ENCODE data around the gene PRTN3.

Gene PRTN3

GRCh38 chr19:803686-804418 is 36.9 kb upstream of the PRTN3 start:
- no peak for DNase-seq (ENCODE audit: low read depth)

DNA sequence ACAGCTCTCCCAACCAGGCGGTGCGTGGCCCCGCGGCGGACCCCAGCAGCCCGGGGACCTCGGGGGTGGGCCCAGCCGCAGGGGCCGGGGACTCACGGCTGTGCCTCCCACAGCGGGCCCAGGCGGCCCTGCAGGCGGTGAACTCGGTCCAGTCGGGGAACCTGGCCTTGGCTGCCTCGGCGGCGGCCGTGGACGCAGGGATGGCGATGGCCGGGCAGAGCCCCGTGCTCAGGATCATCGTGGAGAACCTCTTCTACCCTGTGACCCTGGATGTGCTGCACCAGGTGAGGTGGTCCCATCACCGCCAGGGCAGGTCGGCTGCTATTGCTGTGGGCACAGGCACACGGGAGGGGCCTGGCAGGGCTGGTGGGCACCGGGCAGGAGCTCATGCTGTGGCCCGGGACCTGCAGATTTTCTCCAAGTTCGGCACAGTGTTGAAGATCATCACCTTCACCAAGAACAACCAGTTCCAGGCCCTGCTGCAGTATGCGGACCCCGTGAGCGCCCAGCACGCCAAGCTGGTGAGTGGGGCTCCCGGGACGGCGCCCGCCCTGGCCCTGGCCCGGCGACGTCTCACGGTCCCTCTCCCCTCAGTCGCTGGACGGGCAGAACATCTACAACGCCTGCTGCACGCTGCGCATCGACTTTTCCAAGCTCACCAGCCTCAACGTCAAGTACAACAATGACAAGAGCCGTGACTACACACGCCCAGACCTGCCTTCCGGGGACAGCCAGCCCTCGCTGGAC is 36.2 kb upstream of the PRTN3 start:
- no peak for DNase-seq (ENCODE audit: low read depth)

GRCh38 chr19:805166-805551 is 35.6 kb upstream of the PRTN3 start:
- DNase-seq (ENCODE audit: low read depth): no peak

- no peak for DNase-seq (ENCODE audit: low read depth)
Measured at GRCh38 chr19:805600-806550, 34.9 kb upstream of the PRTN3 start.

GRCh38 chr19:806815-807421 is 33.9 kb upstream of the PRTN3 start:
- DNase-seq (ENCODE audit: low read depth): no peak

DNA sequence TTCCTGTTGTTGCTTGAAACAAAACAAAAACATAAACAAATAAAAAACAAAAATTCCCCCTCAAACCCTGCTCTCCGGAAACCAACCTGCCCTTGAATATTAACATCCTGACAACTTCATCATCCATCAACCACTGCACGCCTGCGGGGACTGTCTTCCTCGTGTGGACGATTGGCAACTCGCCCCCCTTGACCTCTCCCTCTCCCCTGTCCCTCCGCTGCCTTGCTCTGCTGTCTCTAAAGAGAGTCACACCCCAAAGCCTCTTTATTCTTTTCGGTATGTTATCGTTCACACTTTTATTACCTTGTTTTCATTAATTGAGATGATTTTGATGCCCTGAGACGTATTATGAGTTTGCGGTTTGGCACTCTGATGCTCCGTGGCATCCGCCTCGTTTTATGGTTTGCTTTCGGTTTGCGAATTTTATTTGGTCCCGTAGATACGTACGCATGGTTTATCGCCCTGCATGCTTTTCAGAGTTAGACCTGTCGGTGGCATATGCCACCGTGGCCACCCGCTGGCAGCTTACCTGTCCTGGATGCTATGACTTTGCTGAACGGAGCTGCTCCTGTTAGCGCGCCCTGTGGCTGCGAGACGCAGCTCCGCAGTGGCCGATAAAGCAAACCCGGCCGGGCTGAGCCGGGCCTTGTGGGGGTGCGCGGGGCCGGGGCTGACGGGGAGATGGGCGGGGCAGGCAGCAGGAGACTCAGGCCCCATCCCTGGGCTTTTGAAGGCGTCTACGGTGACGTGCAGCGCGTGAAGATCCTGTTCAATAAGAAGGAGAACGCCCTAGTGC is 33.0 kb upstream of the PRTN3 start:
- no peak for DNase-seq (ENCODE audit: low read depth)

DNA sequence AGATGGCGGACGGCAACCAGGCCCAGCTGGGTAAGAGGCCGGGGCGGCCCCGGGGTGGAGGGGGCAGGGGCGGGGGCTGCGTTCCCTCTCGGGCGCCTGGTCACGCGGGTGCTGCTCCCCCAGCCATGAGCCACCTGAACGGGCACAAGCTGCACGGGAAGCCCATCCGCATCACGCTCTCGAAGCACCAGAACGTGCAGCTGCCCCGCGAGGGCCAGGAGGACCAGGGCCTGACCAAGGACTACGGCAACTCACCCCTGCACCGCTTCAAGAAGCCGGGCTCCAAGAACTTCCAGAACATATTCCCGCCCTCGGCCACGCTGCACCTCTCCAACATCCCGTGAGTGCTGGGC is 32.4 kb upstream of the PRTN3 start:
- DNase-seq (ENCODE audit: low read depth): no peak

DNA sequence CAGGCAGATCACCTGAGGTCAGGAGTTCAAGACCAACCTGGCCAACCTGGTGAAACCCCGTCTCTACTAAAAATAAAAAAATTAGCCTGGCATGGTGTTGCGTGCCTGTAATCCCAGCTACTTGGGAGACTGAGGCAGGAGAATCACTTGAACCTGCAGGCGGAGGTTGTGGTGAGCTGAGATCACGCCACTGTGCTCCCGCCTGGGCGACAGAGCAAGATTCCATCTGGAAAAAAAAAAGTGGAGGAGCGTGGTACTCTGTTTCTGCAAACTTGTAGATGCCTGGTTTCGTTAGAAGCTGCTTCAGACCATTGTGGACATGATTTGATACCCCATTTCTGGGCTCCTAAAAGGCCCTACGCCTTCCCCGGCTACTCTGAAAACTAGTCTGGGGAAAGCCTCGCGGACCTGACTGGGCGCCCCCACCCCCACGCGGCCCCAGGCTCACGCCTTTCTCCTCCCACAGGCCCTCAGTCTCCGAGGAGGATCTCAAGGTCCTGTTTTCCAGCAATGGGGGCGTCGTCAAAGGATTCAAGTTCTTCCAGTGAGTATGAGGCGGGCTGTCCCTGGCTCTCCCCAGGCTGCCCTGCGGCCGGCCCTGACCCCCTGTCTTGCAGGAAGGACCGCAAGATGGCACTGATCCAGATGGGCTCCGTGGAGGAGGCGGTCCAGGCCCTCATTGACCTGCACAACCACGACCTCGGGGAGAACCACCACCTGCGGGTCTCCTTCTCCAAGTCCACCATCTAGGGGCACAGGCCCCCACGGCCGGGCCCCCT is 30.5 kb upstream of the PRTN3 start:
- DNase-seq (ENCODE audit: low read depth): no peak

DNA sequence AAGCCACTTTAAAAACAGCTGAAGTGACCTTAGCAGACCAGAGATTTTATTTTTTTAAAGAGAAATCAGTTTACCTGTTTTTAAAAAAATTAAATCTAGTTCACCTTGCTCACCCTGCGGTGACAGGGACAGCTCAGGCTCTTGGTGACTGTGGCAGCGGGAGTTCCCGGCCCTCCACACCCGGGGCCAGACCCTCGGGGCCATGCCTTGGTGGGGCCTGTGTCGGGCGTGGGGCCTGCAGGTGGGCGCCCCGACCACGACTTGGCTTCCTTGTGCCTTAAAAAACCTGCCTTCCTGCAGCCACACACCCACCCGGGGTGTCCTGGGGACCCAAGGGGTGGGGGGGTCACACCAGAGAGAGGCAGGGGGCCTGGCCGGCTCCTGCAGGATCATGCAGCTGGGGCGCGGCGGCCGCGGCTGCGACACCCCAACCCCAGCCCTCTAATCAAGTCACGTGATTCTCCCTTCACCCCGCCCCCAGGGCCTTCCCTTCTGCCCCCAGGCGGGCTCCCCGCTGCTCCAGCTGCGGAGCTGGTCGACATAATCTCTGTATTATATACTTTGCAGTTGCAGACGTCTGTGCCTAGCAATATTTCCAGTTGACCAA is 29.8 kb upstream of the PRTN3 start:
- DNase-seq (ENCODE audit: low read depth): no peak

DNA sequence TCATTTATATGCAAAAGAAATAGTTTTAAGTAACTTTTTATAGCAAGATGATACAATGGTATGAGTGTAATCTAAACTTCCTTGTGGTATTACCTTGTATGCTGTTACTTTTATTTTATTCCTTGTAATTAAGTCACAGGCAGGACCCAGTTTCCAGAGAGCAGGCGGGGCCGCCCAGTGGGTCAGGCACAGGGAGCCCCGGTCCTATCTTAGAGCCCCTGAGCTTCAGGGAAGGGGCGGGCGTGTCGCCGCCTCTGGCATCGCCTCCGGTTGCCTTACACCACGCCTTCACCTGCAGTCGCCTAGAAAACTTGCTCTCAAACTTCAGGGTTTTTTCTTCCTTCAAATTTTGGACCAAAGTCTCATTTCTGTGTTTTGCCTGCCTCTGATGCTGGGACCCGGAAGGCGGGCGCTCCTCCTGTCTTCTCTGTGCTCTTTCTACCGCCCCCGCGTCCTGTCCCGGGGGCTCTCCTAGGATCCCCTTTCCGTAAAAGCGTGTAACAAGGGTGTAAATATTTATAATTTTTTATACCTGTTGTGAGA is 29.2 kb upstream of the PRTN3 start:
- DNase-seq (ENCODE audit: low read depth): no peak

DNA sequence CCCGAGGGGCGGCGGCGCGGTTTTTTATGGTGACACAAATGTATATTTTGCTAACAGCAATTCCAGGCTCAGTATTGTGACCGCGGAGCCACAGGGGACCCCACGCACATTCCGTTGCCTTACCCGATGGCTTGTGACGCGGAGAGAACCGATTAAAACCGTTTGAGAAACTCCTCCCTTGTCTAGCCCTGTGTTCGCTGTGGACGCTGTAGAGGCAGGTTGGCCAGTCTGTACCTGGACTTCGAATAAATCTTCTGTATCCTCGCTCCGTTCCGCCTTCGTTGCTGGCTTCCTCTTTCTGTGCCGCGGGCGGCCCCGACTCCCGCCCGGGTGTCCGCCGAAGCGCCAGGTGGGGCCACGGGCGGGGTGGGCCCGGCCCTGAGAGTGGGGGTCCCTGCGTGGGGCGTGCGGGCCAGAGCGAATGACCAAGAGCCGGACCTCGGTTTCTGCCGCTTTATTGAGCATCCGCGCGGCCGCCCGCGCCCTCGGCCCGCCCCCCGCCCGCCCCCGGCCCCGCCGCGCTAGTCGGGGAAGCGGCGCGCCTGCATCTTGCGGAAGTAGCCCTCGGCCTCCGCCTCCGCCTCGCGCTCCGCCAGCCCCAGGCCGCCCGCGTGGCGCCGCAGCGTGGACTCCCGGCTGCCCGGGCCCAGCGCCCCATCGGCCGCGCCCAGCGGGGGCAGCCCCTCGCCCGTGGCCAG is 28.6 kb upstream of the PRTN3 start:
- no peak for DNase-seq (ENCODE audit: low read depth)

DNA sequence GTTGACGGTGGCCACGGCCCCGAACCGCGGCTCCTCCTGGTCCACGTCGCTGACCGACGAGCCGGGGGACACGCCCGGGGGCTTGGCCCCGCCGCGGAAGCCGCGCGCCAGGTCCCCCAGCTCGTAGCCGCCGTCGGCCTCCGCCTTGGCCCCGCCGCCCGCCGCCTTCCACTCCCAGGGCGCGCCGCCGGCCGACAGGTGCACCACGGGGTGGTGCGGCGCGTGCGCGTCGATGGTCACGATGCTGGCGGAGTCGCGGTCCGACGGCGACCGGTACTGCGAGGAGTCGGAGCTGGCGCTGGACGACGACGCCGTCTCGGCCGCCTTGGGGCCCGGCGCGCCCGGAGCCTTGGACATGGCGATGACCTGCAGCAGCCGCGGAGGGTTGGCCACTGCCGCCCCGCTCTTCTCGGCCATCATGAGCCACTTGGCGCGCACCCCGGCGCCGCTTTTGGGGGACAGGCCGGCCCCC is 28.0 kb upstream of the PRTN3 start:
- DNase-seq (ENCODE audit: low read depth): no peak

DNA sequence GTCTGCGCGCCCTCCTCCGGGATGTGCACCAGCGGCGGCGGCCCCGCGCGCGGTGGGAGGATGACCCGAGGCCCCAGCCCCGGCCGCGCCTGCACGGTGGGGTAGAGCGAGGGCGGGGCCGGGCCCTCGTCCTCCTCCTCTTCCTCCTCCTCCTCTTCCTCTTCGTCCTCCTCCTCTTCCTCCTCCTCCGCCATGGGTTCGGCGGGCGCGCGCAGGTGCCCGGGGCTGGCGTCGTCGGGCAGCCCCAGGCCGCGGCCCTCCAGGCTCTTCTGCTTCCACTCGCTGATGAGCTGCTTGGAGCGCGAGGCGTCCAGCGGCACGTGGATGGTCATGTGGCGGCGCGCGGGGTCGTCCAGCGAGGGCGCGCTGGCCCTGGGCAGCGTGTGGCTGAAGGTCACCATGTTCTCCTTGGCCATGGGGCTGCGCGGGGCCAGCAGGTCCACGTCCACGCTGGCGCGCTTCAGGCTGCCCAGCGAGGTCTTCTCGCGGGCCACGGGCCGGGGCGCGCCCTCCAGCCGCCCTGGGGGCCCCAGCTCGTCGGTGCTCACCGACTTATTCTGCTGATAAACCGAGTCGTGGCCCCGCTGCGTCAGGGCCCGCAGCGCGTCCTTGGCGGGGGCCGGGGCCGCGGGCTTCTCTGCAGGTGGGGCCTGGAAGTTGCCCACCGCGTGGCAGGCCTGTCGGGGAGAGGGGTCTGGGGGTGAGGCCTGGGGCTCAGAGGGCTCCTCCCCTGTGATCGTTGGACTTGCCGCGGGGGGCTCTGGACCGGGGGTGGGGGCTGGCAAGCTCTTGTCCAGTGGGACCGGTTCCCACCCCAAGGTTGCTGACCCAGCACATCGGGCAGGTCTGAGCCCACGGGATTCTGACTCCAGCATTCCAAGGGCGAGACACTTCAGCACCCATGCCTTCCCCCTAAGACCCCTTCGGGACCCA is 27.3 kb upstream of the PRTN3 start:
- no peak for DNase-seq (ENCODE audit: low read depth)

- DNase-seq (ENCODE audit: low read depth): no peak
Measured at GRCh38 chr19:814152-815078, 26.4 kb upstream of the PRTN3 start.

GRCh38 chr19:815079-815774 is 25.6 kb upstream of the PRTN3 start:
- DNase-seq (ENCODE audit: low read depth): no peak

DNA sequence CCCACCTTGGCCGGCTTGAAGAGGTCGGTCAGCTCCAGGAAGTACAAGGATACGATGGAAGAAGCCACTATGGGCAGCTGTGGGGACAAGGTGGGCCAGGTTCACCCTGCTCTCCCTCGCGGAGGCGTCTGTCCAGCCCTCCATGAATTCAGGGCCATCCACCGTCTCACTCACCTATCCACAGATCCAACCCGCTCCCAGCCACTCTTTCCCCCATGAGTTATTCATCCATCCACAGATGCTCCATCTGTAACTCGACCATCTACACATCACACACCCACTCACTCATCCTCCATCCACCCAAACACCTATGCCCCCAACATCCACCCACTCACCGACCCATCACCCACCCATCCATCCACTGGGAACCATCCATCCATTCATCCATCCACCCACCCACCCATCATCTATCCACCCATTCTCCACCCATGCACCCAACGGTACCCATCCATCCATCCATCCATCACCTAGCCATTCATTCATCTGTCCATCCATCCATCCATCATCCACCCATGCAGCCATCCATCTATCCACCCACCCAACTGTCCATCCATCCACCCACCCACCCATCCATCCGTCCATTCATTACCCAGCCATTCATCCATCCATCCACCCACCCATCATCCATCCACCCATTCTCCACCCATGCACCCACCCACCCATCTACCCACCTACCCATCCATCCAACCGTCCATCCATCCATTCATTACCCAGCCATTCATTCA is 24.9 kb upstream of the PRTN3 start:
- no peak for DNase-seq (ENCODE audit: low read depth)

Measured in stromal cell of bone marrow (primary cell).